H1 (cell line): ENCODE results near the gene FGR. TPM values are rescaled to one million over a fixed set of nuclear protein-coding genes. Genes with fewer than 3 reads are reported as not detected.

Experiments used
- EGR1 ChIP-seq: IDR thresholded peaks from 2 replicates; pipeline ENCODE4 v1.6.1; 2011; ENCODE audit warnings: low read depth, low read length, borderline replicate concordance
- SP2 ChIP-seq: IDR thresholded peaks from 2 replicates; pipeline ENCODE4 v1.6.1; 2012; ENCODE audit warnings: mild to moderate bottlenecking, low read length, inconsistent platforms
- SUZ12 ChIP-seq: fragments of 200-600 bp; sonication (generic); IDR thresholded peaks from 2 replicates; pipeline ENCODE4 v1.6.1; 2012; ENCODE audit warnings: mild to moderate bottlenecking, inconsistent platforms, low read length, moderate library complexity, mixed read lengths
- polyA plus RNA-seq, 7 experiments: library from polyadenylated mRNA; depleted of rRNA in 3 of 7; stranded (reverse) in 5 of 7; unstranded in 2 of 7; fragments of >200 nt in 5 of 7; fragments of 200-250 nt in 2 of 7; gene quantifications; 1 replicate in 5 of 7; 2 replicates in 1 of 7; 4 replicates in 1 of 7; pipeline versions ENCODE4 v1.2.1 to v1.2.3, GENCODE V29; 2011 to 2013; ENCODE audit warnings: missing spikeins in 2 of 7, mixed read lengths in 2 of 7
- total RNA-seq: library from RNA; stranded (reverse); fragmentation: NEBNext Ultra II Directional; extraction: Animal tissue kit (Norgen Biotek cat#: 25700); gene quantifications from 2 replicates; pipeline ENCODE4 v1.2.1, GENCODE V29; 2021

The FGR gene
- total and polyA plus RNA-seq, 2 of the 8 experiments (the other 6 are each of a cell fraction or from before 2014, with no cell fraction given) = 0.22 to 0.95 TPM

DNA sequence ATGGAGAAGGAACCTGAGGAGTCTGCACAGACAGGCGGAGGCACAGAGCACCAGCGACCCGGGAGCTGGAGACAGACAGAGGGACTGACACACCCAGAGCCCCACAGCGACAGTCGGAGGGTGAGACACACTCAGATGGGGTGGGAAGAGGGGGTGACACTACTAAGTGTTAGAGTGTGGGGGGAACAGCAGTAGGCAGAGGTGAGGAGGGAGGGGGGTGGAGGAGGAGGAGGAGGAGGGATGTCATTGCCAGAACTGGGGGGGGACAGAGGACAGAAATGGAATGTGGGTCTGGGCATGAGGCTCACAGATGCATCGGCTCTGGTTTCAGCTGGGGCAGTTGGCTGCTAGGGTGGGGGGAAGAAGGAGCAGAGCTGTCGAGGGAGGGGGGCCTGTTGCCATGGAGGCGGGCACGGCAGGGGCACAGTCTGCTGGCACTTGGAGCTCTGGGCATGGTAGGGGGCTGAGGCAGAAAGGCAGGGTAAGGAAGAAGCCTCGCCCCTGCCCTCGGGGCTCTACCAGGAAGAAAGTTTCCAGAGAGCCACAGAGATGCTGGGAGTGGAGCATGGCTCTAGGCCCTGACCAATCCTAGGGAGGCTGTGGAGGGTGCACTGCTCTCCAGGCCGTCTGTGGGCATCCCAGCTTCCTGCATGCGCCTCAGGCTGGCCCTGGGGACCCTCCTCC lies 68.4 kb downstream of the FGR start (continued):
- TF ChIP-seq EGR1 (no peak), SUZ12 (no peak), SP2 (no peak)
